GM18526 (cell line): ENCODE results near the gene FARSB.

ENCODE experiments used
- POLR2A ChIP-seq: IDR thresholded peaks from 3 replicates; pipeline ENCODE4 v1.6.1; 2011; ENCODE audit not compliant: insufficient read length; ENCODE audit errors: extremely low read depth

FARSB gene

DNA sequence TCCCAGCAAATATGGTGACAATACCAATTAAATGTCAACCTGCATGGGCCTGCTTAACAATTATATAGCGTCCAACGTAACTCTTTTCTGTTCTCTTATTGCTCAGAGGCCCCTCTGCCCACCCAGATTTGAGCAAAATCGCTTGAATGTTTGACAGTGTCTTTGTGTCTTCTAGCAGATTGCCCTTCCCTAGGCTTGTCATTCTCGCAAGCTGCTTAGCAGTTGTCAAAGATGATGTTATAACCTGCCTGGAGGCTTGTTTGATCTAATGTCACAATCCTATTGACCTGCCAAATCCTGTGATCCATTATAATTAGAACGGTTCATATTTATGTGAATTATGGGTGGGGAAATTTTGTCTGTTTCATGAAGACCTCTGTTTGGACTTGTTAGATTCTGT is 108.8 kb downstream of the FARSB start:
- TF ChIP-seq POLR2A: no peak

GRCh38 chr2:222545823-222546795 is 109.8 kb downstream of the FARSB start:
- TF ChIP-seq POLR2A: no peak

GRCh38 chr2:222544661-222545060 is 111.2 kb downstream of the FARSB start:
- TF ChIP-seq POLR2A: no peak

GRCh38 chr2:222538535-222538934 is 117.4 kb downstream of the FARSB start:
- no peak for TF ChIP-seq POLR2A

DNA sequence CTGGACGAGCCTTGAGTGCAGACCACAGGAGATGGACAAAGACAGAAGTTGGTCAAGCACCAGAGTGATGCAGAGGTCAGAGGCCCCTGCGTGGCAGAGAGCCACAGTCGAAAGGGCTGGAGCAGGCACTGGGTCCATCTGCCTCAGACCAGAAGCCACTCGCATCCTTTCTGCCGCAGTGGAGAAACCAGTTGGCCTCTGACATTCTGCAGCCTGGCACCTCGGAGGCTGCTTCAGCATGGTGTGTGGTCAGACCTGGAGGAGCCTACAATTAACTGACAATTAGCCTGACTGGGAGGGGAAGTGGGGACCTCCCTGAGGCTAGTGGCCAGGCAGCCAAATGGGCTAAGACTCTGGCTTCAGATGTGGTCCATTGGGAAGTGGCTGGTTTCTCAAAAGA is 120.4 kb downstream of the FARSB start:
- TF ChIP-seq POLR2A: no peak

DNA sequence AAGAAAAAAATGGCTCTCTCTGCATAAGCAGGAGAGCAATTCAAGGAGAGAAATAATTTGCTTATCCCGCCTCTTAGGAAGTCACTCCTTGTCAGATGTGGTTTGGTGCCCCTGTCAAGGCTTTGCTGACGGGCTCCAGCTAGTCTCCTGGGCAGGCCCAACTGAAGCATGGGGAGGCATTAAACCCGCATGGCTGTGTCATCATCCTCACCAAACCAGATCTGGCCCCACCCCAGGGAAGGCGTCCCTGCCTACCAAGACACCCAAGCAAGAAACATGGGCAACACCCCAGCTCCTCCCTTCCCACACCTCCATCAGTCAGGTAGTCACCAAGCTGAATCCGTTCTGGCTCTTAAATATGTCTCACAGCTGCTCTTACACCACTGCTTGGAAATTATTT is 123.6 kb downstream of the FARSB start:
- no peak for TF ChIP-seq POLR2A

GRCh38 chr2:222526480-222527277 is 129.2 kb downstream of the FARSB start:
- no peak for TF ChIP-seq POLR2A

- TF ChIP-seq POLR2A: no peak
Observed at GRCh38 chr2:222525811-222526210, 130.1 kb downstream of the FARSB start.

- TF ChIP-seq POLR2A: no peak
Observed at GRCh38 chr2:222523783-222524544, 131.9 kb downstream of the FARSB start.

- no peak for TF ChIP-seq POLR2A
Observed at GRCh38 chr2:222522082-222522481, 133.8 kb downstream of the FARSB start.

DNA sequence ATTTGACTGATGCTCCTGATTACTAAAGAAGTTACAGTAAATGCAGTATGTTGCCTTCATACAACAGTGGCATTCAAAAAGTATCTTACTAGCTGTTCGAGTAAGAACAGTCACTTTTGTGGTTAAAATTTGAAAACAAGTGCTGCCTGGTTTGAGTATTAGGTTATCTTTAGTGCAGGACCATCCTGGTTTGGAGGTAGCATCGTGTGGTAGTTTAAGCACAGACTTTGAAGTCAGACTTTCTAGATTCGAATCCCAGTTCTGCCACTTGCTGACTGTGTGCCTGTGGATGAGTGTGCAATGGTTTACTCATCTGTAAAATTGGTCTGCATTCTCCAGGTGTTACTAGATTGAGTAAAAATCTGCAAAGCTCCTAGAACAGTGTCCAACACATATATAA is 134.8 kb downstream of the FARSB start:
- no peak for TF ChIP-seq POLR2A
